ENCODE measurements around the gene DUSP2.

DUSP2 gene, protein sequence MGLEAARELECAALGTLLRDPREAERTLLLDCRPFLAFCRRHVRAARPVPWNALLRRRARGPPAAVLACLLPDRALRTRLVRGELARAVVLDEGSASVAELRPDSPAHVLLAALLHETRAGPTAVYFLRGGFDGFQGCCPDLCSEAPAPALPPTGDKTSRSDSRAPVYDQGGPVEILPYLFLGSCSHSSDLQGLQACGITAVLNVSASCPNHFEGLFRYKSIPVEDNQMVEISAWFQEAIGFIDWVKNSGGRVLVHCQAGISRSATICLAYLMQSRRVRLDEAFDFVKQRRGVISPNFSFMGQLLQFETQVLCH

DNA sequence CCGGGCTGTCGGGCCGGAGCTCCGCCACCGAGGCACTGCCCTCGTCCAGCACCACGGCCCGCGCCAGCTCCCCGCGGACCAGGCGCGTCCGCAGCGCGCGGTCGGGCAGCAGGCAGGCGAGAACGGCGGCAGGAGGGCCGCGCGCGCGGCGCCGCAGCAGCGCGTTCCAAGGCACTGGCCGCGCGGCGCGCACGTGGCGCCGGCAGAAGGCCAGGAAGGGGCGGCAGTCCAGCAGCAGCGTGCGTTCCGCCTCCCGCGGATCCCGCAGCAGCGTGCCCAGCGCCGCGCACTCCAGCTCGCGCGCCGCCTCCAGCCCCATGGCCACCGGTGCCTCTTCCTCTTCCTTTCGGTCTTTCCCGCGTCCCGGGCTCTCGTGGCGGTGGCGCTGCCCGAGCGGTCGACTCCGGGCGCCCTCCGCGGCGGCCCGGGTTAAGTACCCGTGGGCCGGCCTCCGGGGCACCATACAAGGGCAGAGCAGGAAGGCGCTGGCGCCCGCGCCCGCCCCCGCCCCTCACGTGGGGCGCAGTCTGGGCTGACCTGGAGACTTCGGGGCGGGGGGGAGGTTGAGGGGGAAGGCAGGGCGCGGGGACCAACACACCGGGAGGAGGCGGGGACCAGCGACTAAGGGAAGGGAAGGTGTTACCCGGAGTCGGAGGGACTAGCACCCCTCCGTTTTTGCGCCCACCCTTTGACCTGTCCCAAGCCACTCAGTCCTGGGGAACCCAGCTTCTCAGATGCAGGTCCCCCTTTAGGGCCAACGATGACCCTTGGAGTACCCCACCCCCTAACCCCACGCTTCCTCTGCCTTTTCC is at the start of gene DUSP2:
Gene DUSP2 (minus strand): TSS at position 405 of the 812 bp plus-strand sequence. CDS start 86 bp downstream, at position 319.
- DNase-seq (ENCODE audit: low read depth, low spot score) = no peak

DNA sequence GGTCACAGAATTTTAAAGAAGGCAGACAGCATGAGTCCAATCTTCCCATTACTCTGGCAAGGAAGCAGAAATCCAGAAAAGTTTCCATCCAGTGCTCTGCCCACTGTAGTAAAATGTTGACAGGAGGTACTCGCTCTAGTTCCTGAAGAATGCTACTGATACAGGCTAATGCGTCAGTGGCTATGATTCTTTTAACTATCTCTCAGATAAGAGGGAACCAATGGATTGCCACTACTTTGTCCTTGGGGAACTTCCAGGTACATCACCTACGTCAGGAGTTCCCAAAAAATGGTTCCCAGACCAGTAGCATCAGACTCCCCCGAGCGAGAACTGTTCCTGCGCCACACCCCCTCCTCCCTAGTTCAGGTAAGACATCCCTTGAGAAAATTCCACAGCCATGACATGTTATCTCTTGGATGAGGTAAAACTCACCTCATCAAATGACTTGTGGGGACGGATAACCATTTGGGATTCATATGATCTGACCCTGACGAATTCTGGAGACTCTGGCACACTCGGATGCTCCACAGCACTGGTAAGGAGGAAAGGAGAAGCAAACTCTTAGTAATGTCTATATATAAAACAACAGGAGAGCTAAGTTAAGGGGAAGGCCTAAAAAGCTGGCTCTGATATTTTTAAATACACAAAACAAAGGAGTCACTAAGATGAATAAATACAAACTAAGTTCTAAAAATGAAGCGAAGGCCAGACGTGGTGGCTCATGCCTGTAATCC is 46.9 kb upstream of the DUSP2 start:
- no peak for DNase-seq (ENCODE audit: low read depth, low spot score)

DNA sequence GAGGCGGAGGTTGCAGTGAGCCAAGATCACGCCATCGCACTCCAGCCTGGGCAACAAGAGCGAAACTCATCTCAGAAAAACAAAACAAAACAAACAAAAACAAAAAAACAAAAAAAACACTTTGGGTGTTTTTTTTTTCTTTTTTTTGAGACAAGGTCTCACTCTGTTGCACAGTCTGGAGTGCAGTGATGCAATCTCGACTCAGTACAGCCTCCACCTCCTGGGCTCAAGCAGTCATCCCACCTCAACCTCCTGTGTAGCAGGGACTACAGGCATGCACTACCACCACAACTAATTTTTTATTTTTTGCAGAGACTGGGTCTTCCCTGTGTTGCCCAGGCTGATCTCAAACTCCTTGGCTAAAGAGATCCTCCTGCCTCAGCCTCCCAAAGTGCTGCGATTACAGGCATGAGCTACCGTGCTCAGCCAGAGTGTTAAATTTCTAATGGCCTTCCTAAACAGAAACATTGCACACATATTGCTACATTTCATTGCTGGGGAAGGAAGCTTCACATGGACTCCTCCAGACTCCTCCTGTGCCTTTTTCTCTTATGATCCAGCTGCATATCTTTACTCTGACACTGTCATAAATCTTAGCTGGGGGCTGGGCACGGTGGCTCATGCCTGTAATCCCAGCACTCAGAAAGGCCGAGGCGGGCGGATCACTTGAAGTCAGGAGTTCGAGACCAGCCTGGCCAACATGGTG is 43.7 kb upstream of the DUSP2 start:
- DNase-seq (ENCODE audit: low read depth, low spot score) = no peak

DNA sequence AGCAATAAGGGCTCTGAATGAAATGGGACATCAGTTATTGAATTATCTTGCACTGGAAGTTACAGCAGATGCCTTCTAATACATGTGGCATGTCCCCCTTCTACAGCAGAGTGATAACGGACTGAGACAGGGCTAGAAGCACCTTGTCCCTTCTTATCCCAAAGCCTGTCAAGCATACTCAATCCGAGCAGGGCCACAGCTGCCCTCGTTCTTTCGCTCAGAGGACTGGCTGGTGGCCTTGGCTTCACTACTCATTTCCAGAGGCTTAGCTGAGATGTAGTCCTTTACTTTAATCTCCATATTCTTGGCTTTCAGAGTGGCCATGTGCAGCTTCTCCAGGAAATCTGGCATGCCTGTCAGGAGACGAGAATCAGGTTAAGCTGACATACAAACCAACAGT is 41.3 kb upstream of the DUSP2 start:
- DNase-seq (ENCODE audit: low read depth, low spot score) = no peak

DNA sequence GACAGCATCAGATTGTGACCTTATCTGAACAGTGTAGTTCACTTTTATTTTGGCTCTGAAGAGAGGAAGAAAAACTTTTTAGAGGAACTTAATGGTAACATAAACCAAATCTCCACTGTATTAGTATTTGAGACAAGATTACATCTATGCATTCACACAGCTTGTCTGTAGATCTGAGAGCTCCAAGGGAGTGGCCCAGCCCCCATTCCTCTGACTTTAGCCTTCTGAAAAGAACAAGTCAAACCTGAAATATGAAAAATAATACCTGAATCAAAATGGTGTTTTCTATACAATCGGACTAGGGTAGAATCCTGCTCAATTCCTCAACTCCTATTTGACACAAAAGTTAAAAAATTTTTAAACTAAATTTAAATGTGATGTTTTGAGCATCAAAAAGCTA is 40.3 kb upstream of the DUSP2 start:
- DNase-seq (ENCODE audit: low read depth, low spot score) = no peak

DNA sequence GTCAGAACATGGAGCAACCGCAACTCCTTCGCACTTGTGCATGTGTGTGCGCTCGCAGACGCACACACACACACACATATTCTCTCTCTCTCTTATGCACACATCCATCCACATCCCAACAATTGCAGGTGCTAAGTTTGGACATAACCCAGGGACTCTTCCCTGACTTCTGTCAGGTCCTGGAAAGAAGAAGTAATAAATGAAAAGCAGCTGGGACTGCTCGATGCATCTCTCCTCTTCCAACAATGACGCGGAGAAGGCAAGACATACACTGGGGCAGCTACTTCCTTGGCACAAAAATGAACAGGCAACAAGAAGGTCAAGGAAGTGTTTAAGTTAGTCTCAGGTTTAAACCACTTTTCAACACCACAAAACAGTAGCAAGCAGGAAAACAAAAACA is 39.7 kb upstream of the DUSP2 start:
- DNase-seq (ENCODE audit: low read depth, low spot score) = no peak

DNA sequence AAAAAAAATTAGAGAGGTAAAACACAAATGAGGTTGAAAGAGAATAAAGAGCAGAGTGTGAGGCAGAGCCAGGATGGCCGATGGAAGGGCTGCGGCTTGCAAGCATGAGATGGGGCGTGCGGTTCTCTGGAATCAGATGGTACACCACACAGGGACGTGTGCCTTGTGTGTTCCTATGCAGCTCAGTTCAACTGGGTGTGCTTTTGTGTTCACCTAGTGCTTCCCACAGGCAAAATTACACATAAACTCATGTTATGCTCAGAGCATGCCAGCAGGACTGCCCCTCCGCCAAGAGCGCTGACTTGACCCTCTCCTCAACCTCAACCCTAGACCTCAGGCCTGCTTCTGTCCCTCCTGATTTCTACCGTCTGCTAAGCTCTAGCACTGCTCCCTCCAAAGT is 38.9 kb upstream of the DUSP2 start:
- no peak for DNase-seq (ENCODE audit: low read depth, low spot score)

DNA sequence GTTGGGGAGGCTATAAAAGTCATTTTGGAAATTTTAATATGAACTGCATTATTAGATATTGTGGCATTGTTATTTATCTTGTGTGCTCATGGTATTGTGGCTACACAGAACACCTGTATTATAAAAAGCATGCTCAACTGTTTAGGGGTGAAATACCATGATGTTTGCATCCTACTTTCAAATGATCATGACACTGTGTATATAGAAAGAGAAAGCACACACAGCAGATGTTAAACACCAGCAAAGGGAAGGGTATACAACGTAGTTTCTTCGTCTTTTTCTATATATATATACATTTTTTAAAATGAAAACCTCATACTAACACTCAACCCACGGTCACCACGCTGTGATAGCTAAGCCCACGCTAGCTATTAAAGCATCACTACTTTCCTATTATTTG is 36.3 kb upstream of the DUSP2 start:
- no peak for DNase-seq (ENCODE audit: low read depth, low spot score)

DNA sequence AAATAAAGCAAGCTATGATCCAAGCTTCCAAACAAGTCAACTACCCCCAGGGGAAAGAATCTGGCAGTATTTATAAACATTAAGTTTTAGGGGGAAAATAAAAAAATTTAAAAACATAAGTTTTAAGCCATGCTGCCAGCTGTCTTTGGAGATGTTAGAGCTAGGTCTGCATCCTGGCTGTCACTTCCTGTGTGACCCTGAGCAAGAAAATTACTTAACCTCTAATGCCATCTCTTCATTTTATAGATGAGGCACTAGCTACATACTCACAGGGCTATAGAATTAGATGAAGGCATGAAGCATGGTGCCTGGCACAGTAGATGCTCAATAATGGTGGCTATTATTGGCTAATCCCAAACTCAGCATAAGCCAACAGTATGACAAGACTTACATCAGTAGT is 35.3 kb upstream of the DUSP2 start:
- DNase-seq (ENCODE audit: low read depth, low spot score) = no peak

DNA sequence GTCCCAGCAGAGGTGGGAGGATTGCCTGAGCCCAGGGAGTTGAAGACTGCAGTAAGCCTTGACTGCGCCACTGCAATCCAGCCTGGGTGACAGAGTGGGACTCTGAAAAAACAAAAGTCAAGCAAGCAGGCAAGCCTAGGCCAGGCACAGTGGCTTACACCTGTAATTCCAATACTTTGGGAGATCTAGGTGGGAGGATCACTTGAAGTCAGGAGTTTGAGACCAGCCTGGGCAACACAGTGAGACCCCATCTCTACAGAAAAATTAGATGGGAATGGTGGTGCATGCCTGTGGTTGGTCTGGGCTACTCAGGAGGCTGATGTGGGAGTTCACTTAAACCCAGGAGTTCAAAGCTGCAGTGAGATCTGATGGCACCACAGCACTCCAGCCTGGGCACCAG is 34.8 kb upstream of the DUSP2 start:
- DNase-seq (ENCODE audit: low read depth, low spot score) = no peak

DNA sequence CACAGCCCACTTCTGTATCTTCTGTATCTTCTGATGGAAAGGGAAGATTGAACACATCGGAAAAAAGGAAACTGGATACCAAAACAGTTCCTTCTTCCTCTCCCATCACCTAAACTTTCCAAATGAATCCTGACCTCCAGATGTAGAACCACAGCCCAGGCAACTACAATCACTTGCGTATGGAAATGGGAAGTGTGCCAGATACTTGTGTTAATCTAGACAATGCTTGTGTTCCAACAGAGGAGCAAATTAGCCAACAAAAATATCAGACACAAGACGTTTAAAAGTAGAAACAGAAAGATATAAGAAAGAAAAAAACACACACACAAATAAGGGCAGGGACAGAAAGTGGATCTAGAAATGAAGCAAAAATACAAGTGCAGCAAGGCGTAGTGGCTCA is 31.4 kb upstream of the DUSP2 start:
- DNase-seq (ENCODE audit: low read depth, low spot score) = no peak

DNA sequence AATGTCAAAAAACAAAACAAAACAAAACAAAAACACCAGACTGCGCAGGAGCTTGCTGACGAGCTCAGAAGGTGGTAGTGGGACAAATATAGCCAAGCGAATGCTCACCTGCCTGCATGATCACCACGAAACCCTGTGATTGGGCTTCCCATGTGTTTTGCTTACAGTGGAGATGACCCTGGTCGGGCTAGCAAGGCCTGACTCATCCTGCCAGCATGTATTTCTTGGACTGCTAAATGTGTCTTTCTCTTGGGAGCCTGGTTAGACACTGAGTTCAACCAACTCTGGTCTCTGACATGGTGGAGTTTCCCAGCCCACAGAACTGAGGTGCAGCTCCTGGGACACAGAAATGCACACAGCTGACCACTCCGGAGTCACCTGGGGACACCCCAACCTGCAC is 30.7 kb upstream of the DUSP2 start:
- DNase-seq (ENCODE audit: low read depth, low spot score) = no peak

DNA sequence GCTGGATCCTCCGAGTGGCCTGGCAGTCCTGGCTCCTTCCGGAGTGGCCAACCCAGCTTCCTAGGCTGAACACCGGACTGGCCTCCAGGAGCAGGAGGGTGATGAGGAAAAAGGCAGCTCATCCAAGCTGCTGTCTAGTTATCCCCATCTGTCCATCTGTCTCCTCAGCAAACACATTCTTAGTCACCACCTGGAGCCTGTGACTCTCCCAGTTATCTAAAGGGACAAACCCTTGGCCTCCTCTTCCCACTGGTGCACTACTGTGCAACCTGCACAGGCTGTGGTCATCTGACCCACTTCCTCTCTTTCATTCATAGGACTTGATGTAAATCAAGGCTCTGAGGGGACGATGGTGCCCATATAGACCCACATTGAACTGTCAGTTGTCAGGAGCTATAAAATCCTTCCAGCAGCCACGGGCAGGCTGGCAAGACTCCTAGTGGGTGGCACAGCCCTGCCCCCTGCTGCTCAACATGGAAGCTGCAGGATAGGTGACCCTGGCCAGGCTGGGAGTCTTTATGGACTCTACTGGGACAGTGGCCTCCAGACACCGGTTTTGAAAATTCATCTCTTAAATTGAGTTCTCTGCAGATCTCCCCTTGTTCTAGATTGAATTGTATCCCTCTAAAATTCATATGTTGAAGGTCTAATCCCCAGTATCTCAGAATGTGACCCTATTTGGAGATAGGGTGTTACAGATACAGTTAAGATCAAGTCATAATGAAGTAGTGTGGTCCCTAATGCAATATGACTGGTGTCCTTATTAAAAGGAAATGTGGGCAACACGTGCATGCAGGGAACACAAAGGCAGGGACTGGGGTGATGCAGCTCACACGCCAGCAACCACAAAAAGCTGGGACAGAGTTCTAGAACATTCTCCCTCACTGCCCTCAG is 29.3 kb upstream of the DUSP2 start:
- DNase-seq (ENCODE audit: low read depth, low spot score) = no peak

DNA sequence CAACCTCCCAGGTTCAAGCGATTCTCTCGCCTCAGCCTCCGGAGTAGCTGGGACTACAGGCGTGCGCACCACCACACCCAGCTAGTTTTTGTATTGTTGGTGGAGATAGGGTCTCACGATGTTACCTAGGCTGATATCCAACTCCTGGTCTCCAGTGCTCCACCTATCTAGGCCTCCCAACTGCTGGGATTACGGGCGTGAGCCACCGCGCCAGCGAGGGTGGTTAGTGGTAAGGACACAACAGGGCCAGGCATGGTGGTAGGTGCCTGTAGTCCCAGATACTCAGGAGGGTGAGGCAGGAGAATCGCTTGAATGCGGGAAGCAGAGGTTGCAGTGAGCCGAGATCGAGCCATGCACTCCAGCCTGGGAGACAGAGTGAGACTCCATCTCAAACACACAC is 26.6 kb upstream of the DUSP2 start:
- DNase-seq (ENCODE audit: low read depth, low spot score) = no peak

DNA sequence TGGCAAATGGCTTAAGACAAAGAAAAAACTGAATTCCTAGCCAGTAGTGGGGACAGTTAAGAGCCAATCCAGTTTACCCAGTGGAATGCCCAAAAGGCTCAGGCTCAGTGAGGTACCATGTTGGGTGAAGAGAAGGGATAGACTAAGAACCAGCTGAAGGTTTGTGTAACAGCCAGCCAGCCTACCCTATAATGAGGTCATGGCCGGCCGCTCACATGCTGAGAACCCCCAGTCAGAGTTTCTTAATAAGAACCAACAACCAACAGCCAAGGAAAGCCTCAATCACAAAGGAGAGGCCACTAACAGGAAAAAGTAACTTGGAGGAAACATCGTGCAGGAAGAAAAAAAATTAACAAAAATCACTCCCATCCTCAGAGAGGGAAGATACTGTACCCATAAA is 25.4 kb upstream of the DUSP2 start:
- no peak for DNase-seq (ENCODE audit: low read depth, low spot score)

DNA sequence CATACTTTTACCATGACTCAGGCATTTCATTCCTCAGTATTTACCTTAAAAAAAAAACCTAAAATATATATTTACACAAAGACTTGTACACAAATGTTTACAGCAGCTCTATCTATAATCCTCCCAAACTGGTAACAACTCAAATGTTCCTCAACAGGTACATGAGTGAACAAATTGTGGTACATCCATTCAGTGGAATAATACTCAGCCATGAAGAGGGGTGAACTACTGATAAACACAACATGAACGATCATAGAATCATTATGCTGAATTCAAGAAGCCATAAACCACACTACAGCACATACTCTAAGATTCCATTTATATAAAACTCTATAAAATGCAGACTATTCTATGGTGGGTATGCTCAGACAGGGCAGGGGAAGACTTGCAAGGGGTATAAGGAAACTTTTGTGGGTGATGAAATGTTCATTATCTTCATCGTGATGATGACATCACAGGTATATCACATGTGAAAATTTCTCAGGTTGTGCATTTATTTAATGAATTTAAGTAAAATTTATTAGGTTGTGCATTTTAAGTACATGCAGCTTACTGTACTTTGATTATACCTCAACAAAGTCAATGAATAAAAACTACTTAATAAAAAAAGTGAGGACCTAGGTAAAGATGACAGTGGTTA is 24.7 kb upstream of the DUSP2 start:
- DNase-seq (ENCODE audit: low read depth, low spot score) = no peak

DNA sequence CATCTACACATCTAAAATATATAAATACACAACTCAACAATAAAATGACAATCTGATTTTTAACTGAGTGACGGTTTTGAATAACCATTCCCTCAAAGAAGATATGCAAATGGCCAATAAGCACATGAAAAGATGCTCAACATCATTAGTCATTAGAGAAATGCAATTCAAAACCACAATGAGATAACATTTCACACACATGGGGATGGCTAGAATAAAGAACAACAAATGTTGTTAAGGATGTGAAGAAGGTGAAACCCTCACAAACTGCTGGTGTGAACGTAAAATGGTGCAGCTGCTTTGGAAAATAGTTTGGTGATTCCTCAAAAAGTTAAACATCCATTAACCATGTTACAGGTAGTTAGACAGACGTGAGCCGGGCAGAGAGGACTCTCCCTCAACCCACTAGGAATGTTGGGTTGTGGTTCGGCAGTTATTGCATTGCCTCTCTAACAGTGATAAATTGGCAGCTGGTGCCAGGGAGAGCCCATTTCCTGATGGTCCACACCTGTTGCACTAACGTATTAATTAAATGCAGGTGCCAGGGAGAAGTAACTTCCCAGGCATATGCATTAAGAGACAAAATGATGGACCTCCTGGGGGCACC is 22.3 kb upstream of the DUSP2 start:
- no peak for DNase-seq (ENCODE audit: low read depth, low spot score)

DNA sequence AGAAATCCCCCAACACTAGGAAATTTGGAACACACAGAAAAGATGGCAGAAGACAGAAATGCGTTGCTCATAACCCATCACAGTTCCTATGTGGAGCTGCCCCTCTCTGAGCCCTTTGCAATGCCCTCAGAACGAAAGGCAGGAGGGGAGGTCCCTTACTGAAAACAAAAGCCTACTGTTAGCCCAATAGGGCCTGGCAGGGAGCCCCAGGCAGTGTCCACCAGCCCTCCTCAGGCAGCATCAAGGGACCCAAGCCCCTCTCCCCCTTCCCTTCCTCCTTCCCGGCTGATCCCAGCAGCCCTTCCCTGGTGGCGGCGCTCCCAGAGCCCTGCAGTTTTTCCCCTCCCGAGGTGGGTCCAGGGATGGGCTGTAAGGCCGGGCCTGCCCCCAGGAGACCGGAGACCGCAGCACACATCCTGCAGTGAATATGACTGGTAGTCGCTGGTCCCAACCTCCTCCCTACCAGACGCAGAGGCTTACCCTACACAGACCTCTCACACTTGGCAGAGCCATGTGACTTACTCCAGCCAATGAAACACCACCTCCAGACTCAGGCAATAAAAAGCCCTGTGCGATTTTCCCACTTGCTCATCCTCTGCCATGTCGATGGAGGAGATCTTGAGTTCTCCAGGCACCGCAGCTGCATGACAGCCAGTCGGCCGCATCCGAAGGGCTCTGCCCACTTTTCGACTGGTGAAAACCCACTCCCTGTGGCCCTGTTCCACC is 19.4 kb upstream of the DUSP2 start:
- DNase-seq (ENCODE audit: low read depth, low spot score) = no peak

DNA sequence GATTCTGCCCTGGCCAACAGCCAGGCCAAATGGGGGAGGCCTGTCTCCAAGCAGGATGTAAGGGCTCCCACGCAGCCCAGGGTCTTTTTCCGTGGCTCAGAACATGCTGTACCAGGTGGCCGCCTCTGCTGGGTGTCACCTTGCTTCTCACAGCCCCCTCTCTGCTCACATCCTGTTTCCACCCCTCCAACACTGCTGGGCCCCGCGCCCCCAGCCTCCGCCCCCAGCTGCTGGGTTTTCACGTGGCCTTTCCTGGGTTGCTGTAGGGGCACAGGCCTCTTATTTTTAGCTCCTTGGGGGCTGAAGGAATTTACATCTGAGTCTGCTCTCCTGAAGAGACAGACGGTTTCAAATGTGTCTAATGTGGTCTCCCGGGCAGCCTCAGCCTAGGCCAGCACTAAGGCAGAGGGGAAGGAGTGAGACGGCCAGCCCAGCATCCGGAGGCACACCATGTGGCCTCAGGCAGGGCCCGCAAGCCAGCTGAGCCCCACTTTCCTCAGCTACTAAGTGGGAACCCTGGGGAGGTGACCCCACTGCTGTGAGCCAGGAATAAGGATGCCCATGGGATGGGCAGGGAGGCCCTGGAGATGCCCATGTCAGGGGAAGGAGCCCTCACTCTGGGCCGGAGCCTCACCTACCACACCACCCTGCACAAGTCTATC is 18.7 kb upstream of the DUSP2 start:
- DNase-seq (ENCODE audit: low read depth, low spot score) = no peak

Data from iPS DF 19.7 (cell line).